Measurements from ENCODE around the gene NKX6-1.

Gene NKX6-1

DNA sequence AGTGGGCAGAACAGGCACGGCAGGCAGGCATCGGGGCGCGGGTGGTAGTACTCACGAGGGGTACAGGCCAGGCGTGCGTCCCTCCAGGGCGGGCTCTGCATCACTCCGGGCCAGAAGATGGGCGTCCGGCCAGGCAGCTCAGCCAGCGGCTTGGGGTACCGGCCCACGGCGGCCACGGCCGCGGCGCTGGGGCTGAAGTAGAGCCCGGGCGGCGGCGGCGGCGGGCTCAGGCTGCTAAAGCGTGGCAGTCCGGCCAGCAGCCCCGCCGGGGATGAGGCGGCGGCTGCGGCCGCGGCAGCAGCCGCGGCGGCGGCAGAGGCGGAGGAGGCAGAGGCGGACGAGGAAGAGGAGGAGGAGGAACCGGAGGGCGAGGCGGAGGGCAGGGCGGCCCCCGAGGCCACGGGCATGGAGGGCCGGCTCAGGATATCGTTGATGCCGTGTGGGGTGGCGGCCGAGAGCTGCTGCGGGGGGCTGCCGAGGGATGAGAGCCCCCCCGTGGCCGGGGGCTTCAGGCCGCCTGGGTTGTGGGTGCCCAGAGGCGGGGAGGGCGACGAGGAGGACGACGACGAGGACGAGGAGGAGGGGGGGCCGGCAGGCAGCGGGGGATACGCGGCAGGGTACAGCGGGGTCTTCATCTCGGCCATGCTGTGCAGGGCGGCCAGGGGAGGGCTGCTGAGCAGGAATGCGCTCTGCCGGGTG lies 1.4 kb downstream of the NKX6-1 start:
- no peak for DNase-seq

DNA sequence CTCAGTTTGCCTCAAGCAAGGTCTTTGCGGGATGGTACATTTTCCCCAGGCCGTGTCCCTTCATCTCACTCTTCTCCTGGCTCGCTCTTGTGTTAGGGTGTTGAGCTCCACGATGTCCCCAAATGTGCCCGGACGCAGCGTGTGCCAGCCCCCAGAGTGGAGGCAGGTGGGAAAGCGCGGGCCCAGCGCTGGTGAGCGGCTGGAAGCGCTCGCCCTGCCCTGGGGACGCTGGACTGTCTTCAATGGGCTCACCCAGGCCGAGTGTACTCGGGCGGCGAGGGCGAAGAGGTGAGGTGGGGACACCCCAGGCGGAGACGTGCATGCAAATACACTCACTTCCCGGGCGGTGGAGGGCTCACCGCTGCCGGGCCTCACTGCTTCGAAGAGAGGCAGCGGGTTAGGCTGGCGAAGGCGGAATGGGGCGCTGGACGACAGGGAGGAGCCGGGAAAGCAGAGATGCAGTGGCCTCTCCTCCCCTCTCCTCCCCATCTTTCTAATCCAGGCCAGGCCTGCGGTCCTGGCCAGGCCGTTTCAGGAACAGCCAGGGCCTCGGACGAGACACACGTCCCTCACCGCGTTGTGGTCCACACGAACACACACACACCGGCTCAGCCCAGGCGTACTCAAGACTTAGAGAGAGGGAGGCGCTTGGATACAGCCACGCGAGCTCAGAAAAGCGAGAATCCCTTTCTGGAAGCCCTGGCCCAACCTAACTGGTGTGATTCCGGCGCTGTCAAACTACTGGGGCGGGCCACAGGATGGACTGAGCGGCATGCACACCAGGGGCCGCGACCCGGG lies 2.2 kb downstream of the NKX6-1 start:
- DNase-seq = no peak

DNA sequence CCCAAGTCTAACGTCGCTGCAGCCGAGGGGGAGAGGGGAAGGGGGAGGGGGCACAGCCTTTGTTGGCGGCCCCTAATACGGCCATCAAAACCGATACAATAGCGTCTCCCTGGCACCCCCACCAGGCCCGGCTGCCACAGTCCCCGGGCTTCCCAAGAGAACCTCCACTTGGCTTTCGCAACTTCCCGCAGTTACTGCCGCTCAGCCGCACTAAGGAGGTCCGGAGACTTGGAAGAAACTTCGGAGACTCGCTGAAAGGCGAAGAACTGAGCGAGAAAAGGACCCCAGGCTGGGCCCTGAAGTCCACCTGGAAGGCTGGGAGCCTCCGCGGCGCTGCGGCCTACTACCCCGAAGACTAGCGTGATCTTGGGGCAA lies 2.8 kb downstream of the NKX6-1 start:
- no peak for DNase-seq

DNA sequence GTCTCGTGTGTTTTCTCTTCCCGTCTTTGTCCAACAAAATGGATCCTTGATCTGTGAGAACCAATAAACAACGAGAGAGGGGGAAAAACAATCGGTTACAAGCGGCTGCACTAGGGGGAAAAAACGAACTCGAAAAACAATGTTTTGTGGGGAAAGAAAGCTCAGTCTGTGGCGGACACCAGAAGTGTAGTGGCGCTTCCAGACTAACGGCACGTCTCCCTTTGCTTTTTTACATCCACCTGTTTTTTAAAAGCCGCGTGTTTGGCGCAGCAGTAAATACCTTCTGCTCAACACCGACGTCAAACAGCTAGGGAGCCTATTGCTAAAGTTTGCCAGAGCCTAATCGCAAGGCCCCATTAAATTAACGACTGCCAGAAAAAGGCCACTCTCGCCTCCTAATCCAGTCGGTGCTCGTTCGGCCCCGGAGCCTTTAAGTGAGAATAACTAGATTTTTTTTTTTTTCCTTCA lies 3.3 kb downstream of the NKX6-1 start:
- no peak for DNase-seq

DNA sequence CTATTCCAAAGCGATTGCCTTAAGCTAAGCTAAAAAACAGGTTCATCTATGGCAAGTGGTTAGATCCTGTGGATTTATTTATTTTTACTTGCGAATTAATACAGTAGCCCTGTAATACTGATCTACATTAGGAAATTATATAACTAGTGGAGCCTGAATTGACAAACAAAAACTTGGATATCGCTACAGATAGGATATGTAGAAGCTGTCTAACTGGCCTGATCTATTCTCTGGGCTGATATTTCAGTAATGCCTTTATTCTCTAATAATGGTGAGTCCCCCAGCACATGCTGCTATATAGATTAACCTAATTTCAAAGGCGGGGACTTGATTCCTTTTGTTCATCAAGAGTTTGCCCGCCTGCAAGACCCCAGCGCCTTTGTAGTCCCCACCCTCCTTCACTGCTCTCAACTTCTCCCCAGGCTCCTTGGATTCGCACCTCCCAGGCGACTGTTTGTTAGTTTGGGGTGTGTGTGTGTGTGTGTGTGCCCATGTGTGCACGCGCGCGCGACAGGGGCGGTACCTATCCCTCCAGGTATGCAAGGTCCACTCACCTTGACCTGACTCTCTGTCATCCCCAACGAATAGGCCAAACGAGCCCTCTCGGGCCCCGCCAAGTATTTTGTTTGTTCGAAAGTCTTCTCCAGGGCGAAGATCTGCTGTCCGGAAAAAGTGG lies 3.8 kb downstream of the NKX6-1 start:
- DNase-seq = no peak

DNA sequence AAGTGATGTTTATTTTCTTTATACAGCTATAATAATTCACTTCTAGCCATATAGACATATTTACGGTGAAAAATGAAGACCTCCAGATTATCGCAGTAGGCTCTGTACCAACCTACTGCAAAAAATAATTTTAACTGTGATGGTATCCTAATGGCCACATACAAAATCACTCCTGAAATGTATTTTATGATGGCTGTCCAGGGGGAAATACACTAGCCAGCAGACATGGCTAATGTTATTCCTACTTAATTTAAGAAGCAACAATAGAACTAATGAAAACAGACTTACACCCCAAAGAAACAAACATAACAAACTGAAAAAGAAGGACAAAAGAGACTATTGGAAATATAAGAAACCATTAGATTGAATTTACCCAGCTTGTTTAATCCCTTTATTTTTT lies 4.6 kb downstream of the NKX6-1 start:
- no peak for DNase-seq

DNA sequence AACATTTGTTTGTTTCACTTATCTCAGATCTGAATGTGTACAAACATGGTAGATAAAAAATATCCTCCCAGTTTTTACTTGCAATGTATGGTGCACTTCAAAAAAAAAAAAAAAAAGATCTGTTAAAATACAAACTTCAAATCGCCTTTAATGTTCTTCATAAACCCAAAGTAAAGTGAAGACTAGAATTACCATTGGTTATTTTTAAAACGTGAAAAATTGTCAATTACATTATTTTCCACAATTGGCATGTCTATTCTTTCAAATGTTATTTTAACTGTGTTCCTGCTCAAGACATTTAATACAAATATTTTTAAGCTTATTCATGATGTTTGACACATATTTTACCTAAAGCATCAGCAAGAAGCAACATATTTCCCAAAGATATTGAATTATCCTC lies 5.0 kb downstream of the NKX6-1 start:
- DNase-seq = no peak

DNA sequence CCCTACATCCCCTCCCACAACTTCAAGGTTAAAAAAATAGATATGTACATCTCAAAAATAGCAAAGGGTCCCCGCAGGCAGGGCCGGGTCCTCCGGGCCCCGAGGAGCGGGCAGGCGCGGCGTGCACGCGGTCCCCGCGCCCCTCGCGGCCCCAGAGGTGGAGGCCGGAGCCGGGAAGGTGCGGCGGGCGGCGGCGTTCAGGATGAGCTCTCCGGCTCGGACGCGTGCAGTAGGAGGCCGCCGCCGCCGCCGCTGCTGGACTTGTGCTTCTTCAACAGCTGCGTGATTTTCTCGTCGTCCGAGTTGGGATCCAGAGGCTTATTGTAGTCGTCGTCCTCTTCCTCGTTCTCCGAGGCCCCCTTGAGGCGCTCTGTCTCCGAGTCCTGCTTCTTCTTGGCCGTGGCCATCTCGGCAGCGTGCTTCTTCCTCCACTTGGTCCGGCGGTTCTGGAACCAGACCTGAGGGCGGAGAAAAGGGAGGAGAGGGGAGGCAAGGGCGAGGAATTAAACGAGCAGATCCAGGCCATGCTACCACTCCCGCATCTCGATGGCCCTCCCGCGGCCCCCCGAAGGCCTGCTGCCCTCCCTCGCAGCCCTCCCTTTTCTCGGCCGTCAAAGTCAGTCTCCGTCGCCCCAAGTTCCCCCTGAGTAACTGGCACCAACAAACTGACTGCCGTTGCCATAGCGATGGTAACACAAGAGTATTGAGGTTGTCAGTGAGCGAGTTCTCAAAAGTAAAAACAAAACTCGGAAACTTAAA lies 5.8 kb downstream of the NKX6-1 start:
- no peak for DNase-seq

DNA sequence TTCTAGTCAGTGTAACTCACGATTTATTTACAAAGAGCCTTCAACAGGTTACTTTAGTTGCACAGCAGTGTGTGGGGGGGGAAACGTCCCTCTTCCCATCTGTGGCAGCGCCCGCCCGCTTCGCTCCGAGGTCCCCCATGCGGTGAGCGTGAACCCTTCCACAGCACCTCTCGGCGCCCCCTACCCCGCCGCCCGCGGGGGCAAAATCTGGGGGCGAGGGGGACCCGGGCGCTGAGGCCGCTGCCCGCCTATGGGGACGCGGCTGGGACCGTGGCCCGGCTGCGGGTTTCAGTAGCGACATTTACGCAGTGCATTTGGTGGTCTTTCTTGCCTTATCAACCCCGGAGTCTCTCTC lies 6.4 kb downstream of the NKX6-1 start:
- DNase-seq = no peak

DNA sequence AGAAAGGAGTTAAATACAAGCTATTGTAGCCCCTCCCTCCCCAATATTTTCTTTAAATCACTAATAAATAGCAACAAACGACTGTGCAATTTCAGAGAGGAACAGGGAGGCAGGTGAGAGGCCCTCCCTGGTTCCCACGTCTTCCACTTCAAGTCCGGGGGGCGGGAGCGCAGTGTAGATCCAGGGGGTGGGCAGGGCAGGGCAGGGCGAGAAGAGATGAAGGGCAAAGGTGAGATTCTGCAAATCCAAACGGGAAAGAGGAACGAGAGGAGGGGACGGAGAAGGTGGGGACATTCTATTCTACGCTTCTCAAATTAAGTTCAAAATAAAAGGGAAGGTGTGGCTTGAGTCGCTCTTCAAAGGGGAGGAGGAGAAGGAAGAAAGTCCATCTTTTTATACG lies 6.8 kb downstream of the NKX6-1 start:
- no peak for DNase-seq

DNA sequence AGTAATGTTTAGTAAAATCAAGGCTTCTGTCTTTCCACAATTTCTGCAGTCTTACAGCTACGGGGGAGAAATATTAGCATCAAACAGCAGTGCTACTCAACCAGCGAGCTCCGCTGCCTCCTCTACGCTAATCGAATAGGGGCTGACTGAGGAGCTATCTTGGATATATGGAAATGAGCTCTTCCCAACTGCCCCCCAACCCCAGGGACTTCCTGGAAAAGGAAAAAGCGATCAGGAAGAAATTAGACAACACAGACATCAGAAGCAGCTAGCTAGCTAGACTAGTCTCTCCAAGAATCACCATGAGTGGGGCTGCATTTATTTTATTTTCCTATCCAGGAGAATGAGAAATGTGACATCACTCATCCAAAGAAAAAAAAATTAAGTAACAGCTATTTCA lies 7.6 kb downstream of the NKX6-1 start:
- DNase-seq = no peak

DNA sequence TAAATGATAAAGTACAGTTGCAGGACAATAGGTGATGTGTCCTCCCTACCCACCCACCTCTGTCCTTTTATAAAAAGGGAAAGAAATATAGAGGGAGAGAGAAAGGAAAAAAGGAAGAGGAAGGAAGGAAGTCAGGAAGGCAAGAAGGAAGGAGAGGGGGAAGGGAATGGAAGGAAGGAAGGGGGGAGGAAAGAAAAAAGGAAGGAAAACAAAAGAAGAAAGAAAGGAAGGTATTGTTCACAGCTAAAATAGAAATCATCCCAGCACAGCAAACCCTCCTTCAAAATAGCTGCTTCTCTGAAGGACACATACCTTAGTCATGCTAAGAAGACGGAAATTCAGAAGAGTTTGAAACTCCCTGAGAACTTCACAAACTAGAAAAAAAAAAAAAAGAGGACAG lies 8.4 kb downstream of the NKX6-1 start:
- DNase-seq = no peak

DNA sequence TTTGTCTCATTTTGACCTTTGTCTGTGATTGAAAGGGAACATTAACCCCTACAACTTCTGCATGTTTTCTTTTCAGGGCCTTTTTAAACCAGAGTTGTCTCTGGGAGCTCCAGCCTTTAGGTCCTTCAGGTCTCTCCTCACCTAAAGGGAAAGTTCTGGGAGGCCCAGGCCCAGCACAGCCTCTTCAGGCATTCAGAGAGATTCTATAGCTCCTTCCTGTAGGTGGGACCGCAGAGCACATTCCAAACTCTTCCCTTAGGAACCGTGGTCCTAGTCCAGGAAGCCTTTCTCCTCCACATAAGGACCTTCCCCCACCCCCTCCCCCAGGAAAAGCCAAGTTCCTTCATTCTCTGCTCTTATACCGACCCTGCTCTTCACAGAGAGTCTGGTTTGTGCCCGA lies 14.9 kb downstream of the NKX6-1 start:
- no peak for DNase-seq

DNA sequence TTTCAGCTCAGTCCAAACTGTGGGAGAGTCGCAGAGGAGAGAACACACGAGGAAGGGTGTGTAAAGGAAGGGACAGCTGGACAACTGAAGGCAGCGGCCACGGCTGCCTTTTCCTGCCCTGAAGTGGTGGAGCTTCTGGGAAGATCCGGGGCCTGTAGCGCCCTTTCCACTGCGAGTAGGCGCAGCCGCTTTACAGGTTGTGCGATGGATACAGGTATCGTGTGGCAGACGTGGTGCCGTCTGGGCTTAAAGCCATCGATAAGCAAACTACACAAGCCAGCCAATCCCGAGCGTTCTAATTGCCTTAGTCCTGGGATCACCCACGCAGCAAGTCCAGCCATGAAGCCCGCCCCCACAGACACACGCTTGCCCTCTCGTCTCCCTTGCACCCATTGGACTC lies 15.4 kb downstream of the NKX6-1 start:
- no peak for DNase-seq

DNA sequence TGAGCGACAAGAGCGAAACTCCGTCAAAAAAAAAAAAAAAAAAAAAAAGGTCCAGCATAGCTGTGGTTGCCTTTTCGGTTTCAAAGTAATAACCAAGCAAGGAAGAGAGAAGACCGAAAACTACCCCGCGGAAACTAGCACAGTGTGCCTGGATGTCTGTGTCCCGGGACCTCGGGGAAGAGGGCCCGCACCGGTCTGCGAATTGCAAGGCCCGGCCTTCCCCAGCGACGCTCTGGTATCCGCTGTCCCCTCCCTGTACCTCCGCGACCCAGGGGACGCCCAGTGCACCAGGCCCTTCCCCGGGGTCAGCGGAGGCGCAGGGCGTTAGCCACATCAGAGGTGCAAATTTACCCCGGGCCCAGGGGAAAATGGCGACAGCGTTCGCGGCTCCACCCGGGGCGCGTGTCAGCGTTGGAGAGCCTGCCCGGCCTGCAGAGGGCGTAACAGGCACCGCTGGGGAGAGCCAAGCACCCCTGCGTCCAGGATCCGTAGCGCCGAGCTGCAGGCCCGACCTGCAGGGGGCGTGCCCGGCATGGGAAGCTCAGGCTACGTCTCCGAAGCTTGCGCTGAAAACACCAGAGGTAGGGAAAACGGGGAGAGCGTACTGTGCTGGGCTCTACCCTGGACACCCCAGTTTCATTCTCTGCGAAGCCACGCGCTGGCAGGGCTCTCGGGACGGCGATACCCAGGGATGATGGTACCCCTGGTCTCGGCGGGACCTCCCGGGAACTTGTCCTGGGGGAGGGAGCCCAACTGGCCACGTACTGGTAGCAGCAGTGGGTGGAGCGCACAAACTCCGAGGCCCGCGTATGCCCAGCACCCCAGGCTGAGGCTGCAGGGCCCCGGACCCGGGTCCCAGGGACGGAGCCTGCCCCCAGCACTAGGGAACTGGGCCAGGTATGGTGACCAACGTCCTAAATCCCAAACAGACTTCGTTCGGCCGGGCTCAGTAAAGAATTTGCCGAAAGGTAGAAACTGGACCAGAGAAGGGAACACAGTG lies 16.2 kb downstream of the NKX6-1 start:
- DNase-seq = no peak

DNA sequence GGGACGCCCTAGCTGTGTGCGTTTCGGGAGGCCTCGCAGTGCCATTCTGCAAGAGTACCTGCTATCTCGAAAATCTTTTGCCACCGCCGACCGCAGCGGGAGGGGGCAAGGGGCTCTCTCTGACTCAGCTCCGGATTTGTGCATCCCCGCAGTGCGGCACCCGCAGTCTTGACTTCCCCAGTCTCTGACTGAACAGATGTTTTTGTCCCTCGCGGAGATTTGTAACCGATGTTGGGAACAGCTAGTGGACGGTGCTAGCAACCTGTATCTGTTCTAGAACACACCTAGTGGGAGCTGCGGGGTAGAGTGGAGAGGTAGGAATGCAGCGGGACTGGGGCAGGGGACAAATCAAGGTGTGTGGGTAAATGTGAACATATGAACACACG lies 17.2 kb downstream of the NKX6-1 start:
- DNase-seq = no peak

DNA sequence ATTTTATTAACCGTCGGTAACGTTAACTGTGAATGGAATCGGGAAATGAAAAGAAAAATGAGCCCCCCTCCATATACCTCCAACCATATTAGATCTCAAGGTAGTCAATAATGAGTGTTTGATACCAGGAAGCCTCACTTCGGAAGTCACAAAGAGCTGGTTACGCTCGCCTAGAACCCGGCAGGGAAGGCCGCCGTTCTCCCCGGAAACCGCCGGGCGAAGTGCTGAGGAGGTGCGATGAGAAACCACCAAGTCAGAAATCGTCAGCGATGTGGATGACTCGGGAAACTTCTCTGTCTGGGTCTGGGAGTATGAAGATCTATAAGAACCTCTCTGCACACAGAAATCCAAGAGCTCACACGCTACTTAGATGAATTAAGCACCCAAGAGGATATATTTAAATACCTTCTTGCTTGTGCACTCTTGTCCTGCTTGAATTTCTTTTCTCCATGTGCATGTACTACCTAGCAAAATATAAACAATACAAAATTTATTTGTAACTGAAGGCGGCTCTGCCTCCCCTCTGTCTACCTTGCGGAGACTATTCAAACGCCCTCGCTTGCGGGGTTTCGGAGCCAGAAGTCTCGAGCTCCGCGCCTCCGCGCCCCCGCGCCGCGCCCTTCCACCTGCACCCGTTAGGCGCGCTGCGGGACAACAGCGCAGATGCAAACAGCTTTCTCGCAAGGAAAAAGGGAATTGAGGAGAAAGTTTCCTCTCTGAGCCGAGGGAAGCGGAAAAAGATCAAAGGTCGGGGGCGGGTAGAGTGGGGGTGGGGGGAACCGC lies 17.8 kb downstream of the NKX6-1 start:
- DNase-seq = no peak

DNA sequence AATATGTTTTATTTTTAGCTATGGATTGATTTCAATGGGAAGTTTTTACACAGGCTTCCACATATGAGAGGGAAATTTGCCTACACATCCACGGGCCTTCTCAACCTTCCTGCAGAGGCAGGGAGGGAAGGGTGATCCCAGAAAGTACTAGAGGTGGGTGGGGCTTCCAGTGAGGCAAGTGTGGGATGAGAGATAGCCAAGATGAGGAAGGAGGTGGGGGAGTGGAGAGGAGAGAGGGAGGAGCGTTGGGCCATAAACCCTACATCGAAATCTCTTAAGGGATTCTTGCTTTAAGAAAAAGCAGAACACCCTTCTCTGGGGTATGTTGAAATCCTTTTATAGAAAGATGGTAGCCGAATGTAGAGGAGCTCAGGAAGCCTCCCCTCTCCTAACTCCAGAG lies 19.0 kb downstream of the NKX6-1 start:
- no peak for DNase-seq

DNA sequence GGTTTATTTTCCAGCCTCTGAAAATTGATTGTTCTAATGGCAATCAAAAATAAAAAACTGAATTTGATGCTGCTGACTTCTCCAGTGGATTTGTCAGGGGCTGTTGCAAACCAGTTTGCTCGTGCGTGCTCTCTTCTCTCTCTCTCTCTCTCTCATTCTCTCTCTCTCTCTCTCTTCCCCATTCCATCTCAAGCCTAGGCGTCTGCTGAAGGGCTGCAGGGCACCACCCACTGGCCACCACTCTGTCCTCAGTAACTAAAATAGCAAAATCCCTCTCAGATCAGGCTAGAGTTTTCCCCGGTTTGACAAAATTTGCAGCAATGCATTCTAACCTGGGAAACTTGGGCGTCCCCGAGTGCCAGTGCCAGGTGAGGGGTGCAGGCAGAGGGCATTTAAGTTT lies 19.4 kb downstream of the NKX6-1 start:
- DNase-seq = no peak

DNA sequence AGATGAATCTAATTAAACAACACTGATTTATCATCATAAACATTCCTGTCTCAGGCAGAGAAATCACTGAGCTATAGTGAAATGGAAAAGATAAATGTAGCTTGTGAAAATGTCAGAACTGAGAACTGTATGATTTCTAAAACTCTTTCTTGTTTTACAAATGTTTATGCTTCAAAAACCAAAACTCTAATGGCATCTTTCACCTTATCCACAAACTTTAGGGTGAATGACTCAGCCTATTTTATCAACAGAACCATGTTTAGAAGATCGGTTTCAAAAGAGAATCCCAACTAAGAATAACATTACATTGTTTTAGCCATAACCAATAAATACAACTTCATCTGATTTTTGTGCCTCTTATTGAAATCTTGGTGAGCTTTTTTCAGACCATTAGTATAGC lies 21.4 kb downstream of the NKX6-1 start:
- DNase-seq = no peak

DNA sequence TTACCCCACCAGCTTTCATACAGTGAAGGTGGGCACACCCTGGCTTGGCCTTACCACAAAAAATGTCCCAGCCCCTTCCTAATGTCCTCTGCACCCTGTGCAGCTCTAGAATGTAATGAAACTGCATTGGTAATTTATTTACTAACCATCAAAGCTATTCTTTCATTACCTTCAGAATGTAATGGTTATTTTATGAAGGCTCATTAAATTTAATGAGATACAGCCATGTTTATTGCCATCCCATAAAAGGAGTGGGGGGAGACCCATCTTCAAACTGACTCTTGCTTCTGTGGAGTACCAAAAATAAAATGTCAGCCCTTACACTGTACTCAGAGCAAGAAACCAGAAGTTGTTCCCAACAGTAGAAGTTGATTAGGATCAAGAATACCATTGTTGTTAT lies 25.0 kb downstream of the NKX6-1 start:
- DNase-seq = no peak

Data from activated gamma-delta T cell treated with Interleukin-2 at 50 U/mL for 16 hours (primary cell).